B cell (primary cell): ENCODE data around the gene C12orf57.

Experiments
- EZH2 ChIP-seq: IDR thresholded peaks from 2 replicates; pipeline ENCODE4 v1.6.1; 2012; ENCODE audit warnings: borderline replicate concordance, low read depth, mild to moderate bottlenecking, moderate library complexity, low read length; ENCODE audit not compliant: insufficient read depth, poor library complexity, severe bottlenecking
- TF ChIP-seq, protein P1 (sequence below): fragments of 200-600 bp; IDR thresholded peaks from one replicate; pipeline ENCODE4 v1.8.0; 2022; ENCODE audit warnings: antibody characterized with exemption, mild to moderate bottlenecking

DNA sequence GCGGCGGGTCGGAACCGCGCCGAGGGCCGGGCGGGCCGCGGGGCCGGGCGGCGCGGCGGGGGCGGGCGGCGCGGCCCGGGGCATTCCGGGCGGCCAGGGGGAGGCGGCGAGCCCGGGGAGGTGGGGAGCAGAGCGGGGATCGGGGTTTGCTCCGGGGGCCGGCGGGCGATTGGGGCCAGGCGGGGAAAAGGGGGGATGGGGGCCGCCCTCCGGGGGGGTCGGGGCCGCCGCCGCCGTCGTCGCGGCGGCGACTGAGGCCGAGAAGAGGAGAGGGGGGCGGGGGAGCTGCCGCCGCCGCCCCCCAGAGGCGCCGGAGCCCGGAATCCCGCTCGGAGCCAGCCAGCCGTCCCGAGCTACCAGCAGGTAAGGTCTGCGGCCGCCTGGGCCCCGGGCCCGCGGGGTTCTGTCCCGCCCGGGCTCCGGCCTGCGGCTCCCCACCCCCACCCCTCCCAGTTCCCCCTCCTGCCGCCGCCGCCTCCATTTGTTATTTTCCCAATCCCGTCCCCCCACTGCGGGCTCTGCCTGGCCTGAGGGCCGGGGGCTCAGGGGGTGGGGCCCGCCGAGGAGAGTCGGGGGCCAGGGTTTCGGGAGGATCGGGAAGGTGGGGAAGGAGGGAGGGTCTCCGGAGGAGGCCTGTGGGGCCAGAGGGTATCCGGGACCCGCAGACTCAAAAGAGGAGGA is 15.7 kb upstream of the C12orf57 start:
- TF ChIP-seq, protein P1, sequence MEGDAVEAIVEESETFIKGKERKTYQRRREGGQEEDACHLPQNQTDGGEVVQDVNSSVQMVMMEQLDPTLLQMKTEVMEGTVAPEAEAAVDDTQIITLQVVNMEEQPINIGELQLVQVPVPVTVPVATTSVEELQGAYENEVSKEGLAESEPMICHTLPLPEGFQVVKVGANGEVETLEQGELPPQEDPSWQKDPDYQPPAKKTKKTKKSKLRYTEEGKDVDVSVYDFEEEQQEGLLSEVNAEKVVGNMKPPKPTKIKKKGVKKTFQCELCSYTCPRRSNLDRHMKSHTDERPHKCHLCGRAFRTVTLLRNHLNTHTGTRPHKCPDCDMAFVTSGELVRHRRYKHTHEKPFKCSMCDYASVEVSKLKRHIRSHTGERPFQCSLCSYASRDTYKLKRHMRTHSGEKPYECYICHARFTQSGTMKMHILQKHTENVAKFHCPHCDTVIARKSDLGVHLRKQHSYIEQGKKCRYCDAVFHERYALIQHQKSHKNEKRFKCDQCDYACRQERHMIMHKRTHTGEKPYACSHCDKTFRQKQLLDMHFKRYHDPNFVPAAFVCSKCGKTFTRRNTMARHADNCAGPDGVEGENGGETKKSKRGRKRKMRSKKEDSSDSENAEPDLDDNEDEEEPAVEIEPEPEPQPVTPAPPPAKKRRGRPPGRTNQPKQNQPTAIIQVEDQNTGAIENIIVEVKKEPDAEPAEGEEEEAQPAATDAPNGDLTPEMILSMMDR, result no peak
- no peak for TF ChIP-seq EZH2
